ENCODE measurements around the gene GPR148.

Gene GPR148

DNA sequence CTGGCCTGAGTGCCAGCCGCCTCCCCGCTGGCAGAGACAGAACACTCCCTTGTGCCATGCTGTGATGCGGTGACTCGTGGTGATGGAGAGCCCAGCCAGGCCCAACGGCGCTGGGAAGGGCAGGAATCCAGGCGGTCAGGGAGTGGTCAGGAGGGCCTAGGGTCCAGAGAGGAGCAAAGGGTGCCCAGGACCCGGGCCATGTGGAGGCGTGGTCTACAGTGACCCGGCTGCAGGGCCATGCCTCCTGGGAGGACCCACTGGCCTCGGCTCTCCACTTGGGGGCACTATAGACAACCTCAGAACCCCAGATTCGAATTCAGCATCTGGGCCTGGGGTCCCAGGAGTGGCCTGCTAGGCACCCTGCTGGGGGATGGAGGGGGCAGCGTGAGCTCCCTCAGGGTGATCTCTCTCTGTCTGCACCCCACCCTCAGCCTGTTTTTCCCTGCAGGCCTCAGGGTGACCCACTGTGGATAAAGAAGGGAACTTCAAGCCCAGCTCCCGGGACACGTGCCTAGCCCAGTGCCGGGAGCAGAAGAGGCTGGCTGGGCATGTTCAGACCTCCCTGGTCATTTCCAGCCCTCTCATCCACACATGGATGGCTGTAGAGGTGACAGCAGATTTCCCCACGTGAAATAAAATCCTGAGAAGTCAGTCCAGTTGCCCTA is 39.5 kb downstream of the GPR148 start:
- in situ Hi-C loops (cut with MboI; ENCODE audit: low sequenced_read_pairs) = no loop called here

DNA sequence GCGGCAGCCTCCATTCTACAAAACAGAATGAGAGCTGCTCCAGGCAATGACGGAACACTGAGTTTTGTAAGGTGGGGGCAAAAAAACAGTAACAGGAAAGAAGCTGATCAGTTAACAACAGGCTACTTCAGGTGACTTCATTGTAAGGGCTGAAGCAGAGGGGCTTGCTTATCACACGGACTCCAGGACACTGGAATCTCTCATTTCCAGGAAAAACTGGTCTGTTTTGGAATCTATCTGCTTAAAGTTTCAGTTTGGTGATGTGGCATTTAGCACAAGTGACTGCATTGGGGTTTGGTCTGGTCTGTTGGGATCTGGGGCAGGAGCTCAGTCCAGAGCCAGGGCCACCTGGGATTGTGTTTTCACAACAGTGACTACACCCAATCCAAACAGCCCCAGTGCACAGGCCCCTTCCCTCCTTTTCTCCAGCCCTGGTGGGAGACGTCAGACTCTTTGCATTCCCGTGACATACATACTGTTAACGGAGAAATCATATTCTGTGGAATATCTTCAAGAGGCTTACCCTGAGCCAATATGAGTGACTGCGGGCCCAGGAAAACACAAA is 40.6 kb downstream of the GPR148 start:
- in situ Hi-C loops (cut with MboI; ENCODE audit: low sequenced_read_pairs) = no loop called here

DNA sequence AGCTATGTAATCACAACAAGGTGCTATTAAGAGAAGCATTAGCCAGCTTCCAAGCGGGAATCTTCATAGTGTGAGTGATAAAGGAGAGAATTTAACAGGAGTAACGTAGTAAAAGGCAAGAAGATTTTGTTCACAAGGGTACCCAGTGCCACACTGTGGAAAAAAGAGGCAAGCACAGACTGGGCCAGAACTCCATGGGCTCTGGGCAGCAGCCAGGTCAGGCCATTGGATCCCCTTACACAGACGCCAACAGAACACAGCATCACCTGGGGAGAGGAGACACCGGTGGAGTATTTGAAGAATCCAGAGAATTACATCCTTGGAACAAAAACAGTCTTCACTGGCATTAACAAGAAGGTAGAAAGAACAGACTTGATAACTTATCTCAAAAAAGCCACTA is 47.7 kb downstream of the GPR148 start:
- in situ Hi-C loops (cut with MboI; ENCODE audit: low sequenced_read_pairs) = no loop called here

DNA sequence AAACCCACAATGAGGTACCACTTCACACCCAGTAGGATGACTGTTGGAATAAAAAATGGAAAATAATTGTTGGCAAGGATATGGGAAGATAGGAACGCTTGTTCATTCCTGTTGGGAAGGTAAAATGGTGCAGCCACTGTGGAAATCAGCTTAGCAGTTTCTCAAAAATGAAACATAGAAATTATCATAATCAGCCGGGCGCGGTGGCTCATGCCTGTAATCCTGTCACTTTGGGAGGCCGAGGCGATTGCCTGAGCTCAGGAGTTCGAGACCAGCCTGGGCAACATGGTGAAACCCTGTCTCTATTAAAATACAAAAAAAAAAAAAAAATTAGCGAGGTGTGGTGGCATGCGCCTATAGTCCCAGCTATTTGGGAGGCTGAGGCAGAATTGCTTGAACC is 49.9 kb downstream of the GPR148 start:
- in situ Hi-C loops (cut with MboI; ENCODE audit: low sequenced_read_pairs) = no loop called here

Measured in HL-60/S4 treated with retinoic acid at 250 ng/mL for 4 days and 3 days (cell line).